ENCODE data around the gene ACVR1. TPM values are rescaled to one million over a fixed set of nuclear protein-coding genes. Genes with fewer than 3 reads are reported as not detected.
"Not testable (repeated sequence)": the region's sequence is repeated elsewhere in the genome, so short reads cannot be mapped to it uniquely, and the experiment has no call there.

ACVR1 gene
- total RNA-seq, 1 donor from 2014 or later = 45.5 TPM

DNA sequence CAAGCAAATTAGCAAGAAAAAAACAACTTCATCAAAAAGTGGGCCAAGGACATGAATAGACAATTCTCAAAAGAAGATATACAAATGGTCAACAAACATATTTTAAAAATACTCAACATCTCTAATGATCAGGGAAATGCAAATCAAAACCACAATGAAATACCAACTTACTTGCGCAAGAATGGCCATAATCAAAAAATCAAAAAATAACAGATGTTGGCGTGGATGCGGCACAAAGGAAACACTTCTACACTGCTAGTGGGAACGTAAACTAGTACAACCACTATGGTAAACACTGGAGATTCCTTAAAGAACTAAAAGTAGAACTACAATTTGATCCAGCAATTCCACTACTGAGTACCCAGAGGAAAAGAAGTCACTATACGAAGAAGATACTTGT, 119.7 kb downstream of the ACVR1 start:
- intact Hi-C loops (cut with micrococcal nuclease); H3K4me3 Mint-ChIP-seq; H3K27me3 Mint-ChIP-seq; DNase-seq; H3K27ac Mint-ChIP-seq: not testable (repeated sequence)
- Mint-ChIP-seq H3K9me3 (peaks cover 31% of the 10 kb centered on the region), H3K36me3 (ENCODE audit: low read depth) (peaks cover 93% of the 10 kb centered on the region), H3K4me1 (peaks cover 15% of the 10 kb centered on the region)

DNA sequence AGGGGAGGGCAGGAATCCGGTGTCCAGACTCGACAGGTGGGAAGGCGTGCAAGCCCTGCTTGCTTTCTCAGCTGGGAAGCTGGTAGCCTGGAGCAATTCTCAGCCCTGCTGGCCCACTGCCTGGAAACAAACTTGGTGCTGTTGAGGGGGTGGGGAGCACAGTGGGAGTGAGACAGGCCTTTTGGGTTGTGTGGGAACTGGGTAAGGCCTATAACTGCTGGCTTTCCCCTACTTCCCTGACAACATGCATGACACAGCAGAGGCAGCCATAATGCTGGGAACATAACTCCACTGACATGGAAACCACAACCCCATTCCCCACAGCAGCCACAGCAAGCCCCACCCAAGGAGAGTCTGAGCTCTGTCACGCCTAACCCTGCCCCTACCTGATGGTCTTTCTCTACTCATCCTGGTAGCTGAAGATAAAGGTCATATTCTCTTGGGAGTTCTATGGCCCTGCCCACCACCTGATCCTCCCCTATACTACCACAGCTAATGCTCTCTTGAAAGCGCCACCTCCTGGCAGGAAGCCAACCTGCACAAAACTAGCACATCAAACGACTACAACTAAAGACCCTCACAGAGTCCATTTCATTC, 124.6 kb downstream of the ACVR1 start:
- intact Hi-C loops (cut with micrococcal nuclease) = no loop called here

DNA sequence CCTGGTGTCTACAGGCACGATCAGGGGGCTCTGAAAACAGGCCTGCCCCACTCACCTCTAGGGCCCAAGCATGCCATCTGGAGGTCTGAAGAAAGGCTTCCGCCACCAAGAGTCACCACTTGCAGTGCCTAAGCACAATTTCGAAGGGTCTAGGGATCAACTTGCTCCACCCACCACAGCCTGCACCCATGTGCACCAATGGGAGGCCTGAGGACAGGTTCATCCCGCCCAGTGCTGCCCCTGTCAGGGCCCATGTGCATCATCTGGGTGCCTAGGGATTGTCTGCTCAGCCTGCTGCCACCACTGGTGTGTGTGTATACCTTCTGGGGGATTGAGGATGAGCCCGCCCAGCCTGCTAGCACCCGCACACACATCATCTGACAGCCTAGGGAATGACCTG, 126.4 kb downstream of the ACVR1 start:
- Mint-ChIP-seq H3K4me3 (no peak overlapping the region), H3K36me3 (ENCODE audit: low read depth) (peaks cover 70% of the 10 kb centered on the region), H3K27ac (no peak overlapping the region), H3K27me3 (no peaks in the 10 kb centered on the region), H3K9me3 (peaks cover 4% of the 10 kb centered on the region), H3K4me1 (peaks cover 35% of the 10 kb centered on the region)
- no peak for DNase-seq
- intact Hi-C loops (cut with micrococcal nuclease) = loop anchor here (10.0 kb wide), 1 partner anchor 445 kb away; no protein-coding TSS in a partner anchor

More for the DNA sequence above, 124.6 kb downstream of the ACVR1 start:
- peaks cover 76% of the 10 kb centered on the region for H3K36me3 Mint-ChIP-seq (ENCODE audit: low read depth)
- DNase-seq = no peak
- H3K9me3 Mint-ChIP-seq = peaks cover 17% of the 10 kb centered on the region
- peaks cover 30% of the 10 kb centered on the region for H3K4me1 Mint-ChIP-seq
- no peaks in the 10 kb centered on the region for H3K27me3 Mint-ChIP-seq
- H3K27ac Mint-ChIP-seq = peak overlapping the region; percentile 21
- H3K4me3 Mint-ChIP-seq = no peak overlapping the region

DNA sequence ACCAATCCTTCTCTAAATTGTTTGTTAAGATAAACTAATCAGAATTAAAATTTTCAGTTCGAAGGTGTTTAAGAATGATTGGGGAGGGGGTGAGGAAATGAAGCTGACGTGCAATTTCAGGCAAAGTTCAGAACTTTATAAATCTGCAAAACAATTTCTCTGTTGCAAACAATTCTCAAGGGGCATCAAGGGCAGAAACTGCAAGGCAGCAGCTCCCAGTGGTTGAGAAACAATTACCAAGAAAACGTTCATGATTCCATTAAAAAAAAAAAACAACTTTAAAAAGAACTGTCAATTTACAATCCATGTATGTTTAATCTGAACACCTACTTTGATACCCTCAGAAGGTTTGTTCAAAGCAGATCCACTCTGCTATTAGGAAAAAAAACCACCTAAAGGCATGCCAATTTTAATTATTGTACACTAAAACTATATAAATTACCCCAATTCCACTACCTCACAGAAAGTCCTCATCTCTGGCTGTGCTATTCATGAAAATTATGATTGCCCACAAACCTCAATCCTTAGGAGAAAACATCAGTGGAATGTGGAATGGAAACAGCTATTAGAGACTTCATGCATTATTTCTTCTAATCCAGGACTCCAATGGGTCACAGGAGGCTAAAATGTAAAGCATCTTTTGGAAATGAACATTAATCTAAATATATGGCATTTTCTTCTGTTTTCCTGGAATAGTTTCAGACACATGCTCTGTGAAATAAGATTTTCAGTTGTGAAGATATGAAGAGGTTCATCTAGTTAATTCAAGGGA, 127.6 kb downstream of the ACVR1 start:
- Mint-ChIP-seq H3K9me3 (peaks cover 4% of the 10 kb centered on the region), H3K4me1 (peaks cover 36% of the 10 kb centered on the region), H3K27me3 (no peaks in the 10 kb centered on the region), H3K36me3 (ENCODE audit: low read depth) (peaks cover 67% of the 10 kb centered on the region), H3K4me3 (no peak overlapping the region), H3K27ac (no peak overlapping the region)
- intact Hi-C loops (cut with micrococcal nuclease) = loop anchor here (10.0 kb wide), 1 partner anchor 444 kb away; no protein-coding TSS in a partner anchor
- no peak for DNase-seq

DNA sequence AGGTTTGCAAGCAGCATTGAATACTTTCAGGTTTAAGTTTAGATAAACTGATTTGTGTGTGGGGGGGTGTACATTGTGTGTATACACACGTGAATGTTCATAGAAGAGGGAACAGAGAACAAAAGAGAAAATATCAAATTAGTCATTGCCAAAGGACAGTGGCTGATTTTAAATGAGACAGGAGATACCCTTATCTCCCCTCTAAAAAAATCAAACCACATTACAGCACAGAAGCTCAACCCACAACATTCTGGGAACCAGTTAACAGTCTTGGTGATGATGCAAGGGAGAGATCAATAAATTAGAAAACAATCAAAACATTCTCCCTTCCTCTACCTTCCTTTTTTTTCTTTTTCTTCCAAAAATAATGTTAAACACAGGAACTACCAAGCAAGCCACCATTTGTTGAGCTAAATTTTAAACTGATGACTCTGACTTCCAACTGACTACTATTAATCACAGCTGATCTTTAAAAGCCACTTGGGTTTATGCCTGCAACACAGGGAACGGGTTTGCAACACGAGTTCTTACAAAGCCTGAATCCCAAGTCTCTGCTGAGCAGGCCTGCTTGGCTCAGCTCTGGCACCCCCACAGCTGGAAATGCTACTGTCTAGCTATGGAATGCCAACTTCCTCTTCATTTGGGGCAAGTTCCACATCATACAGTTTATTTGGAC, 128.3 kb downstream of the ACVR1 start:
- H3K9me3 Mint-ChIP-seq = peaks cover 6% of the 10 kb centered on the region
- DNase-seq = no peak
- no peak overlapping the region for H3K4me3 Mint-ChIP-seq
- H3K36me3 Mint-ChIP-seq (ENCODE audit: low read depth) = peaks cover 66% of the 10 kb centered on the region
- peaks cover 43% of the 10 kb centered on the region for H3K4me1 Mint-ChIP-seq
- H3K27ac Mint-ChIP-seq = peak overlapping the region; percentile 13
- H3K27me3 Mint-ChIP-seq = no peaks in the 10 kb centered on the region
- intact Hi-C loops (cut with micrococcal nuclease) = loop anchor here (10.0 kb wide), 1 partner anchor 443 kb away; no protein-coding TSS in a partner anchor

DNA sequence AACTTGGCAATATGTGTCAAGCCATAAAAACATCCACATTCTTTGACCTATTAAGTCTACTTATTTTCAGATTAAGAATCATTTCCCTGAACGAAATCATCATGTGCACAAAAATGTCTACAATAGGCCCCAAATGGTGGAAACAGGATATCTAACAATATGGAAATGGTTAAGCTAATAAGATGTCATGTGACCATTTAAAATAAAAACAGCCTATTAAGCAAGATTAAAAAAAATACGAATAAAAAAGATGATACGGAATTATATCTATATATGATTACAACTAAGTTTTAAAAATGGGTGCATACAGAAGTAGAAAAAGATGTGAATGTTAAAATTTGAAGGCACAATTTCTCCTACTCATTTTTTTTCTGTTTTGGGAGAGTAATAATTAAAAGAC, 128.8 kb downstream of the ACVR1 start:
- peak overlapping the region; percentile 13 for H3K27ac Mint-ChIP-seq
- H3K27me3 Mint-ChIP-seq = no peaks in the 10 kb centered on the region
- peaks cover 45% of the 10 kb centered on the region for H3K4me1 Mint-ChIP-seq
- peaks cover 65% of the 10 kb centered on the region for H3K36me3 Mint-ChIP-seq (ENCODE audit: low read depth)
- no peak for DNase-seq
- no peak overlapping the region for H3K4me3 Mint-ChIP-seq
- intact Hi-C loops (cut with micrococcal nuclease) = loop anchor here (10.0 kb wide), 1 partner anchor 442 kb away; no protein-coding TSS in a partner anchor
- peaks cover 7% of the 10 kb centered on the region for H3K9me3 Mint-ChIP-seq

DNA sequence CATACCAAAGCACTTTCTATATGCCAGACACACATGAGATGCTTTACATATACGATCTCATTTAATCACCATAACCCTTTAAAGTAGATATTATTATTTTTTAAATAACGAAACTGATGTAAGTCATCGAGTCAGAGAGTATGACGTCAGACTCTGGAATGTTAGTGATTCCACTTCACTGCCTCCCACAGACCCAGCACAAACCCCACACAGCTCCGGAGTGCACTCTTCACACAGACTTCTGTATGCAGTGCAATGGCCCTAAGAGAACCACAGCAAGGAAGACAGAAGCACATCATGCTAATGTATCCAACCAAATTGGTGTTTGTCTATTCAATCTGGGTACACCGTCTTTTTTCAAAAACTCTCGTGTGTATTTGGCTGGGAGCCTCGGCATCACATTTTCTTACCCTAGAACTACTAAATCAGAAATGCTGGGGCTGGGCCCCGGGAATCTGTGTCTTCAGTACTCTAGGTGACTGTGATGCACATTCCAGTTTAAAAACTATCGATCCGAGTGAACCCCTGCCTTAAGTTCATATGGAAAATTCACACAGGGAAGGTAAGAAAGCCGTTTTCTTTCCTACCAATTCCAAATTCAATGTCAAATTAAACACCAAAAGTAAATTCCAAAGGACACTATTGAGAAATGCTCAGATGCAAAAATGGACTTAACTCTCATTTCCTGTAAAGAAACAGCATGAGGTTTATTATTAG, 129.7 kb downstream of the ACVR1 start:
- Mint-ChIP-seq H3K36me3 (ENCODE audit: low read depth) (peaks cover 62% of the 10 kb centered on the region), H3K4me1 (peaks cover 44% of the 10 kb centered on the region), H3K9me3 (peaks cover 7% of the 10 kb centered on the region), H3K4me3 (no peak overlapping the region), H3K27ac (no peak overlapping the region), H3K27me3 (no peaks in the 10 kb centered on the region)
- no peak for DNase-seq
- intact Hi-C loops (cut with micrococcal nuclease) = loop anchor here (10.0 kb wide), 1 partner anchor 442 kb away; no protein-coding TSS in a partner anchor

DNA sequence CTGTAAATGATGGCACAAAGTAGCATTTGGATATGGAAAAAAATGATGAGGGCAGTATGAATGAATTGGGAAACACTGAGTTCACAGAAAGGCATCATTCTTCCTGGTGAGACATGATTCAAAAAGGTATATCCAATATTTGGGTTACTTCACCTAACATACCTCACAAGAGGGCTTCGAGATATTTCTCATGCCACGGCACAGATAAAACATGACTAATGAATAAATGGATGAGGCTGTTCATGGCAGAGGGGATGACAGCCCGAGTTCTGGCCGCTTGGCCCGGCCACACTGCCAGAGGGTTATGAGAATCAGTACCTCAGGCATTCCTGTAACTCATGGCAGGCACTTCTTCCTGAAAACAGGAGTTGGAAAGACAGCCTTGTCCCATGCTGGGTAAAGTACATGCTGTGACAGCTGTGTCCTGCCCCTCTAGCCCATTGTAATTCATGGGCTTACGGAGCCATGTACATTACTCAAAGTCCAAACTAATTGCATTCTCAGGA, 131.5 kb downstream of the ACVR1 start:
- no peaks in the 10 kb centered on the region for H3K27me3 Mint-ChIP-seq
- intact Hi-C loops (cut with micrococcal nuclease) = loop anchor here (10.0 kb wide), 1 partner anchor 440 kb away; no protein-coding TSS in a partner anchor
- H3K4me1 Mint-ChIP-seq = peaks cover 44% of the 10 kb centered on the region
- DNase-seq = no peak
- peaks cover 60% of the 10 kb centered on the region for H3K36me3 Mint-ChIP-seq (ENCODE audit: low read depth)
- peak overlapping the region; percentile 1 for H3K27ac Mint-ChIP-seq
- H3K4me3 Mint-ChIP-seq = no peak overlapping the region
- peaks cover 3% of the 10 kb centered on the region for H3K9me3 Mint-ChIP-seq

DNA sequence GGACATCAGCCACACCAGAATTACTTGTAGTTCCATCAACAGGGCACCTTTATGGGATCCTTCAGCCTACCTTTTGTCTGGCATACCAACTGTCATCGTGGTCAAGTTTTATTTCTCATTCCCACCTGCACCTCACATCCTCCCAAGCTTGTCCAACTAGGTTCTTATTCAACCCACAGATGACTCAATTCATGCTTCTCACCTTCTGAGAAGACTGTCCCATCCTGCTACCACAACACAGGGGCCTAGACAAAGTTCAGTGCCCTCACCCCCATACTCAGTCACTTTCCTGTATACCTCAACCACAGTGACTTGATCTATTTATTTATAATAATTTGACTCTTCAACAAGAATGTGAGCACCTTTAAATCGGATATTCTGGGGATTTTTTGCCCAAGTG, 133.1 kb downstream of the ACVR1 start:
- Mint-ChIP-seq H3K4me3 (no peak overlapping the region), H3K9me3 (peaks cover 6% of the 10 kb centered on the region), H3K4me1 (peaks cover 34% of the 10 kb centered on the region), H3K36me3 (ENCODE audit: low read depth) (peaks cover 58% of the 10 kb centered on the region), H3K27ac (peak overlapping the region; percentile 31), H3K27me3 (no peaks in the 10 kb centered on the region)
- no peak for DNase-seq
- intact Hi-C loops (cut with micrococcal nuclease) = loop anchor here (10.0 kb wide), 1 partner anchor 438 kb away; no protein-coding TSS in a partner anchor

DNA sequence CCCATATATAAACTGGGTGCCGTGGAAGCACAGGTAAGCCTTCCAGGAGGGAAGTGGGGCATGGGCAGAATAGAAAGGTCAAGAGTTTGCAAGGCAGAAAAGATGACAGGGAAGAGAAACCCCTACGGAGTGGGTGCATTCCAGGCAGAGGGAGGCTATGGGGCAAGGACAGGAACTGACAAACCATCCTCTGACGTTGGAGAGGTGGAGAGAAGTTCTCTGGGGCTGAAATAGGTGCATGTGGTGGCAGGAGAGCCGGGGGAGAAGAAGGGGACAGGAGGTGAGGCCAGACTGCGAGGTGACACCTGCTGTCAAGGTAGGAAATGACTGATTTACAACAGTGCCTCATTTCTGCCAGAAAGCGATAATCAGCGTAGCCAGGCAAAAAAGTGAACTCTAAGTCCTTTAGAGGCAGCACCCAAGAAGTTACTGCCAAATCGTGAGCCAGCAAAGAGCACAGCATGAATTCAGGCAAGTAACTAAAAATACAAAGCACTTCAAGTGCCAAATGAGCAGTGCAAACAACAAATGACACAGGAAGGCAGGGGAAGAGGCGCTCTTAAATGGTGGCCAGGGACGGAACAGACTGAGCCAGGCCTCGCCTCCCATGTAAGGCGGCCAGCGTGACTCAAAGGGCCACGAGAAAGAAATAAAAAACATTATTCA, 134.2 kb downstream of the ACVR1 start:
- no peaks in the 10 kb centered on the region for H3K27me3 Mint-ChIP-seq
- H3K27ac Mint-ChIP-seq = no peak overlapping the region
- intact Hi-C loops (cut with micrococcal nuclease) = loop anchor here (10.0 kb wide), 1 partner anchor 437 kb away; no protein-coding TSS in a partner anchor
- peaks cover 27% of the 10 kb centered on the region for H3K4me1 Mint-ChIP-seq
- peaks cover 63% of the 10 kb centered on the region for H3K36me3 Mint-ChIP-seq (ENCODE audit: low read depth)
- no peak for DNase-seq
- H3K9me3 Mint-ChIP-seq = peaks cover 7% of the 10 kb centered on the region
- H3K4me3 Mint-ChIP-seq = no peak overlapping the region

DNA sequence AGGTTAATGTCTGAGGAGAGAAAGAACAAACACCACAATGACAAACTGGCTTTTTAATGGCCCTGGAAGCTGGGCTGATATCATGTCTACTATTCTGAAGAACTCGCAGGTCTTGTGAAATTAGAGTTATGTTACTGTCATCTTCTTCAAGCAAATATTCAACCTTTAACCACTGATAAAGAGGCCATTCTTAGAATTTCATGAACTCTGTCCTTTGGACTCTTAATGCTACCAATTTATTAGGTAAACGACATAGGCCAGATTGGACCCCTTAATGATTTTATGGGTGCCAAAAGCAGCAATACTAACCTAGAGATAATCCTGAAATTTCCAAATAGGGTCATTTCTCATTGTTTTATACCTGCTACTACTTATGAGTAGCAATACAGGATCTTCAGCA, 138.5 kb downstream of the ACVR1 start:
- Mint-ChIP-seq H3K4me3 (no peak overlapping the region), H3K27ac (no peak overlapping the region), H3K27me3 (no peaks in the 10 kb centered on the region), H3K4me1 (peaks cover 22% of the 10 kb centered on the region), H3K36me3 (ENCODE audit: low read depth) (peaks cover 76% of the 10 kb centered on the region), H3K9me3 (peaks cover 10% of the 10 kb centered on the region)
- intact Hi-C loops (cut with micrococcal nuclease) = no loop called here
- no peak for DNase-seq

DNA sequence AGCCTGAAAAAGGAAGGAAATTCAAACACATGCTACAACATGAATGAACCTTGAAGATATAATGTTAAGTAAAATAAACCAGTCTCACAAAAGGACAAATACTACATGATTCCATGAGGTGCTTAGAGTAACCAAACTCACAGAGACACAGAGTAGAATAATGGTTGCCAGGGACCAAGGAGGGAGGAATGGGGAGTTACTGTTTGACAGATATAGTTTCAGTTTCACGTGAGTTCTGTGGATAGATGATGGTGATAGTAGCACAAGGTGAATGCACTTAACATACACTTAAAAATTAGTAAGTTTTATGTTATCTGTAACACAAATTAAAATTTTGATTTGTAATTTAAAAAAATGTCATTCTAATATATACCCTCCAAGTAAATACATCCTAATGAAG, 140.6 kb downstream of the ACVR1 start:
- H3K27me3 Mint-ChIP-seq = no peaks in the 10 kb centered on the region
- H3K4me1 Mint-ChIP-seq = peaks cover 13% of the 10 kb centered on the region
- DNase-seq = no peak
- no peak overlapping the region for H3K27ac Mint-ChIP-seq
- H3K36me3 Mint-ChIP-seq (ENCODE audit: low read depth) = peaks cover 81% of the 10 kb centered on the region
- H3K4me3 Mint-ChIP-seq = no peak overlapping the region
- intact Hi-C loops (cut with micrococcal nuclease) = no loop called here
- peaks cover 15% of the 10 kb centered on the region for H3K9me3 Mint-ChIP-seq

DNA sequence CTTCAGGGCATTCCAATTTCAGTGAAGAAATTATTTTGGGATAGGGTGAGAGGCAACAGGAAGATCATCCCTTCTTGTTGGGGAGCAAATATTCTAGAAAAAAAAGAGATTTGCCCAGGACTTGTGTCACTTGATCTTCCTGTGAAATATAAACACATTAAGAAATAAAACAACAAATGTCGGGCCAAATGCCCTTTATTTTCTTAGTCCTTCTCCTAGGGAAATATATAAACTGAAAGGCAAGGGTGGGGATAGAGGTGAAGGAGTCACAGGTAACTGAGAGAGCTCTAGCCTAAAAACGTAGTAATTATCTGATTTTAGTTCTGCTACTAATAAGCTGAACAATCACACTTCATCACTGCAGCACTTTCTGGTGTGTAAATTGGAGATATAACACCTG, 142.9 kb downstream of the ACVR1 start:
- H3K27ac Mint-ChIP-seq = no peak overlapping the region
- H3K4me3 Mint-ChIP-seq = no peak overlapping the region
- no peak for DNase-seq
- H3K4me1 Mint-ChIP-seq = peaks cover 13% of the 10 kb centered on the region
- peaks cover 88% of the 10 kb centered on the region for H3K36me3 Mint-ChIP-seq (ENCODE audit: low read depth)
- H3K27me3 Mint-ChIP-seq = no peaks in the 10 kb centered on the region
- intact Hi-C loops (cut with micrococcal nuclease) = no loop called here
- H3K9me3 Mint-ChIP-seq = peaks cover 31% of the 10 kb centered on the region

All from activated CD4-positive, alpha-beta T cell treated with anti-CD3 and anti-CD28 coated beads, Interleukin-2, amount 10 ng/mL, durations not matched to agents 24 days and 14 days (primary cell).